GM19023 (cell line): ENCODE data around the gene GSN.

Experiments
- ATAC-seq: cut with Tn5 transposase; IDR thresholded peaks from one replicate; pipeline ENCODE4 v1.9.1; 2021; ENCODE audit warnings: mild to moderate bottlenecking, moderate library complexity; ENCODE audit not compliant: unreplicated experiment

Gene GSN

GRCh38 chr9:121348221-121348620, 80.3 kb downstream of the GSN start:
- no peak for ATAC-seq

GRCh38 chr9:121349009-121349408, 81.0 kb downstream of the GSN start:
- no peak for ATAC-seq

- ATAC-seq: no peak
Measured at GRCh38 chr9:121350036-121350435, 82.1 kb downstream of the GSN start.

- ATAC-seq: no peak
Measured at GRCh38 chr9:121350993-121351561, 83.1 kb downstream of the GSN start.

- ATAC-seq: peak; percentile 96
Measured at GRCh38 chr9:121353241-121354061, 85.5 kb downstream of the GSN start.

GRCh38 chr9:121354141-121354540, 86.2 kb downstream of the GSN start:
- no peak for ATAC-seq

- ATAC-seq: no peak
Measured at GRCh38 chr9:121354762-121355161, 86.8 kb downstream of the GSN start.

GRCh38 chr9:121357011-121357410, 89.0 kb downstream of the GSN start:
- ATAC-seq: no peak

- no peak for ATAC-seq
Measured at GRCh38 chr9:121358751-121359150, 90.8 kb downstream of the GSN start.

GRCh38 chr9:121359351-121360294, 91.7 kb downstream of the GSN start:
- no peak for ATAC-seq

- no peak for ATAC-seq
Measured at GRCh38 chr9:121360601-121361374, 92.8 kb downstream of the GSN start.

GRCh38 chr9:121362813-121363621, 95.1 kb downstream of the GSN start:
- no peak for ATAC-seq

GRCh38 chr9:121363622-121363961, 95.6 kb downstream of the GSN start:
- ATAC-seq: no peak

GRCh38 chr9:121364077-121364476, 96.1 kb downstream of the GSN start:
- ATAC-seq: no peak

- no peak for ATAC-seq
Measured at GRCh38 chr9:121364886-121365285, 96.9 kb downstream of the GSN start.

GRCh38 chr9:121365564-121365963, 97.6 kb downstream of the GSN start:
- ATAC-seq: no peak

GRCh38 chr9:121366611-121367192, 98.7 kb downstream of the GSN start:
- ATAC-seq: no peak

- ATAC-seq: no peak
Measured at GRCh38 chr9:121367306-121368137, 99.6 kb downstream of the GSN start.

GRCh38 chr9:121368138-121368522, 100.2 kb downstream of the GSN start:
- no peak for ATAC-seq
